ENCODE results near the gene DLGAP1. TPM values are rescaled to one million over a fixed set of nuclear protein-coding genes. Genes with fewer than 3 reads are reported as not detected.

DLGAP1 gene
- total and polyA plus RNA-seq, 10 of the 15 experiments (the other 5 are each of a cell fraction or from before 2014, with no cell fraction given), result 0.23 to 27.6 (median 1.9) TPM

DNA sequence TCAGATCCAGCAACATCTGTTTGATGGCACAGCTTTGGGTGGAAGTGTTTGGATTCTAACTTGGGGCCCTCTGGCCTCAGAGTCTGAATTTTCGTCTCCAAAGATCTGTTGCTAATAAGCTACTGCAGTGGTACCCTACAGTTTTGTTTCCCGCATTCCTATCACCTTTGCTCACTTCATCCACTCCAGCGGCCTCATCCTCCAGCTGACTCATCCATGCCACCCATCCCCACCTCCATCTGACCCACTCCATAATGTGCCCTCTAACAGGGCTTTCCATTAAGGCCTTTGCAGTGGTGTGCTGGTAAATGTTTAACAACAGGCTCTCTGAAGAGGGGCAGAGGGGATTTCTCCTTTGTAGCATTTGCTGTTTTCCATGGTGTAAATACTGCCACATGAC is 779.7 kb downstream of the DLGAP1 start:
- no peak for DNase-seq (ENCODE audit: low read depth, low spot score)
- no peaks in the 10 kb centered on the region; a peak in 1 of 4 replicates for H3K36me3 ChIP-seq (ENCODE audit: control insufficient read depth in 2 of 2, insufficient read depth in 2 of 2, low read length in 1 of 2)
- no peak overlapping the region for H3K27ac ChIP-seq (ENCODE audit: control insufficient read depth, insufficient read depth)
- BruUV-seq (replicated peaks), result no TSS peak
- ChIA-PET POLR2A (no interaction called here), RAD21 (ENCODE audit: unreplicated experiment) (interaction anchor here (2.0 kb wide), 1 partner anchor 9 kb away, joined by 10 read pairs; no protein-coding TSS in a partner anchor), SMC1A (ENCODE audit: uncharacterized antibody, unreplicated experiment) (interaction anchor here (1.2 to 1.9 kb wide), 2 partner anchors 9 to 11 kb away, joined by 5 to 7 read pairs; no protein-coding TSS in a partner anchor), CTCF (interaction anchor here (1.2 to 5.1 kb wide), 4 partner anchors 9 to 1383 kb away, joined by 3 to 30 read pairs (median 3); no protein-coding TSS in a partner anchor)
- no peak for FAIRE-seq
- H3K79me2 ChIP-seq (ENCODE audit: control insufficient read depth, insufficient read depth, low read length), result no peaks in the 10 kb centered on the region
- no peaks in the 10 kb centered on the region for H4K20me1 ChIP-seq (ENCODE audit: control insufficient read depth, insufficient read depth)
- no peaks in the 10 kb centered on the region for H3K4me1 ChIP-seq (ENCODE audit: control insufficient read depth, insufficient read depth, low read length)
- TF ChIP-seq SIX5 (IDR thresholded peaks at IDR 0.05; ENCODE audit: low read depth, low read length, severe bottlenecking) (no peak), BRCA1 (IDR thresholded peaks at IDR 0.05; ENCODE audit: low read depth, low read length) (no peak), ETV6 (conservative IDR thresholded peaks at IDR 0.05 in 1 of 2, IDR thresholded peaks at IDR 0.05 in 1 of 2; ENCODE audit: borderline replicate concordance in 1 of 2, low read depth in 1 of 2) (no peak), BMI1 (IDR thresholded peaks at IDR 0.05; ENCODE audit: borderline replicate concordance) (no peak)
- TF ChIP-seq, protein P1, sequence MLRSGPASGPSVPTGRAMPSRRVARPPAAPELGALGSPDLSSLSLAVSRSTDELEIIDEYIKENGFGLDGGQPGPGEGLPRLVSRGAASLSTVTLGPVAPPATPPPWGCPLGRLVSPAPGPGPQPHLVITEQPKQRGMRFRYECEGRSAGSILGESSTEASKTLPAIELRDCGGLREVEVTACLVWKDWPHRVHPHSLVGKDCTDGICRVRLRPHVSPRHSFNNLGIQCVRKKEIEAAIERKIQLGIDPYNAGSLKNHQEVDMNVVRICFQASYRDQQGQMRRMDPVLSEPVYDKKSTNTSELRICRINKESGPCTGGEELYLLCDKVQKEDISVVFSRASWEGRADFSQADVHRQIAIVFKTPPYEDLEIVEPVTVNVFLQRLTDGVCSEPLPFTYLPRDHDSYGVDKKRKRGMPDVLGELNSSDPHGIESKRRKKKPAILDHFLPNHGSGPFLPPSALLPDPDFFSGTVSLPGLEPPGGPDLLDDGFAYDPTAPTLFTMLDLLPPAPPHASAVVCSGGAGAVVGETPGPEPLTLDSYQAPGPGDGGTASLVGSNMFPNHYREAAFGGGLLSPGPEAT (IDR thresholded peaks at IDR 0.05; ENCODE audit: low read depth), result no peak
- TF ChIP-seq, protein P2, sequence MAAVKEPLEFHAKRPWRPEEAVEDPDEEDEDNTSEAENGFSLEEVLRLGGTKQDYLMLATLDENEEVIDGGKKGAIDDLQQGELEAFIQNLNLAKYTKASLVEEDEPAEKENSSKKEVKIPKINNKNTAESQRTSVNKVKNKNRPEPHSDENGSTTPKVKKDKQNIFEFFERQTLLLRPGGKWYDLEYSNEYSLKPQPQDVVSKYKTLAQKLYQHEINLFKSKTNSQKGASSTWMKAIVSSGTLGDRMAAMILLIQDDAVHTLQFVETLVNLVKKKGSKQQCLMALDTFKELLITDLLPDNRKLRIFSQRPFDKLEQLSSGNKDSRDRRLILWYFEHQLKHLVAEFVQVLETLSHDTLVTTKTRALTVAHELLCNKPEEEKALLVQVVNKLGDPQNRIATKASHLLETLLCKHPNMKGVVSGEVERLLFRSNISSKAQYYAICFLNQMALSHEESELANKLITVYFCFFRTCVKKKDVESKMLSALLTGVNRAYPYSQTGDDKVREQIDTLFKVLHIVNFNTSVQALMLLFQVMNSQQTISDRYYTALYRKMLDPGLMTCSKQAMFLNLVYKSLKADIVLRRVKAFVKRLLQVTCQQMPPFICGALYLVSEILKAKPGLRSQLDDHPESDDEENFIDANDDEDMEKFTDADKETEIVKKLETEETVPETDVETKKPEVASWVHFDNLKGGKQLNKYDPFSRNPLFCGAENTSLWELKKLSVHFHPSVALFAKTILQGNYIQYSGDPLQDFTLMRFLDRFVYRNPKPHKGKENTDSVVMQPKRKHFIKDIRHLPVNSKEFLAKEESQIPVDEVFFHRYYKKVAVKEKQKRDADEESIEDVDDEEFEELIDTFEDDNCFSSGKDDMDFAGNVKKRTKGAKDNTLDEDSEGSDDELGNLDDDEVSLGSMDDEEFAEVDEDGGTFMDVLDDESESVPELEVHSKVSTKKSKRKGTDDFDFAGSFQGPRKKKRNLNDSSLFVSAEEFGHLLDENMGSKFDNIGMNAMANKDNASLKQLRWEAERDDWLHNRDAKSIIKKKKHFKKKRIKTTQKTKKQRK (IDR thresholded peaks at IDR 0.05; ENCODE audit: low read depth, low read length), result no peak
- TF ChIP-seq, protein P3, sequence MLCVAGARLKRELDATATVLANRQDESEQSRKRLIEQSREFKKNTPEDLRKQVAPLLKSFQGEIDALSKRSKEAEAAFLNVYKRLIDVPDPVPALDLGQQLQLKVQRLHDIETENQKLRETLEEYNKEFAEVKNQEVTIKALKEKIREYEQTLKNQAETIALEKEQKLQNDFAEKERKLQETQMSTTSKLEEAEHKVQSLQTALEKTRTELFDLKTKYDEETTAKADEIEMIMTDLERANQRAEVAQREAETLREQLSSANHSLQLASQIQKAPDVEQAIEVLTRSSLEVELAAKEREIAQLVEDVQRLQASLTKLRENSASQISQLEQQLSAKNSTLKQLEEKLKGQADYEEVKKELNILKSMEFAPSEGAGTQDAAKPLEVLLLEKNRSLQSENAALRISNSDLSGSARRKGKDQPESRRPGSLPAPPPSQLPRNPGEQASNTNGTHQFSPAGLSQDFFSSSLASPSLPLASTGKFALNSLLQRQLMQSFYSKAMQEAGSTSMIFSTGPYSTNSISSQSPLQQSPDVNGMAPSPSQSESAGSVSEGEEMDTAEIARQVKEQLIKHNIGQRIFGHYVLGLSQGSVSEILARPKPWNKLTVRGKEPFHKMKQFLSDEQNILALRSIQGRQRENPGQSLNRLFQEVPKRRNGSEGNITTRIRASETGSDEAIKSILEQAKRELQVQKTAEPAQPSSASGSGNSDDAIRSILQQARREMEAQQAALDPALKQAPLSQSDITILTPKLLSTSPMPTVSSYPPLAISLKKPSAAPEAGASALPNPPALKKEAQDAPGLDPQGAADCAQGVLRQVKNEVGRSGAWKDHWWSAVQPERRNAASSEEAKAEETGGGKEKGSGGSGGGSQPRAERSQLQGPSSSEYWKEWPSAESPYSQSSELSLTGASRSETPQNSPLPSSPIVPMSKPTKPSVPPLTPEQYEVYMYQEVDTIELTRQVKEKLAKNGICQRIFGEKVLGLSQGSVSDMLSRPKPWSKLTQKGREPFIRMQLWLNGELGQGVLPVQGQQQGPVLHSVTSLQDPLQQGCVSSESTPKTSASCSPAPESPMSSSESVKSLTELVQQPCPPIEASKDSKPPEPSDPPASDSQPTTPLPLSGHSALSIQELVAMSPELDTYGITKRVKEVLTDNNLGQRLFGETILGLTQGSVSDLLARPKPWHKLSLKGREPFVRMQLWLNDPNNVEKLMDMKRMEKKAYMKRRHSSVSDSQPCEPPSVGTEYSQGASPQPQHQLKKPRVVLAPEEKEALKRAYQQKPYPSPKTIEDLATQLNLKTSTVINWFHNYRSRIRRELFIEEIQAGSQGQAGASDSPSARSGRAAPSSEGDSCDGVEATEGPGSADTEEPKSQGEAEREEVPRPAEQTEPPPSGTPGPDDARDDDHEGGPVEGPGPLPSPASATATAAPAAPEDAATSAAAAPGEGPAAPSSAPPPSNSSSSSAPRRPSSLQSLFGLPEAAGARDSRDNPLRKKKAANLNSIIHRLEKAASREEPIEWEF (IDR thresholded peaks at IDR 0.05; ENCODE audit: insufficient replicate concordance, low read depth, low read length), result no peak
- no peak overlapping the region for H3K4me3 ChIP-seq
- H3K9me3 ChIP-seq (replicated peaks; ENCODE audit: control insufficient read depth, insufficient read depth, low read length), result no peaks in the 10 kb centered on the region
- H3K9ac ChIP-seq (ENCODE audit: control insufficient read depth, insufficient read depth, low read length), result no peak overlapping the region
- intact Hi-C loops (cut with micrococcal nuclease; ENCODE audit: unreplicated experiment) (no loop called here), in situ Hi-C loops (cut with MboI) (no loop called here)
- WGBS (ENCODE audit: insufficient coverage, insufficient replicate concordance, low lambda C conversion rate, missing lambda C conversion rate), result 34% methylated on average over 3 of the region's 3 CpGs
- H2AFZ ChIP-seq (ENCODE audit: control insufficient read depth, low read depth, low read length), result no peak overlapping the region
- no peak overlapping the region for H3K4me2 ChIP-seq (ENCODE audit: control insufficient read depth, insufficient read depth)
- no peak for ATAC-seq
- no peaks in the 10 kb centered on the region for H3K27me3 ChIP-seq (replicated peaks in 1 of 2; ENCODE audit: control insufficient read depth in 2 of 2, insufficient read depth in 2 of 2, low read length in 1 of 2)
